NCI-H526 treated with DMSO at 0.1 percent for 48 hours (cell line): Measurements from ENCODE around the gene SMIM45.
A peak's percentile ranks its signal among the peaks of the same experiment; 100 is the strongest.

Source experiments
- DNase-seq: peaks from one replicate; lab custom pipeline; 2025; lab: John Stamatoyannopoulos, UW

SMIM45 gene

GRCh38 chr22:41951898-41952474 lies at the start of gene SMIM45:
Gene SMIM45 (plus strand): TSS chr22:41952150.
- no peak for DNase-seq

GRCh38 chr22:41902932-41903421 lies 49.0 kb upstream of the SMIM45 start:
- DNase-seq: no peak

- DNase-seq: no peak
Observed at GRCh38 chr22:41904450-41905410, 47.2 kb upstream of the SMIM45 start.

- DNase-seq: no peak
Observed at GRCh38 chr22:41905411-41906202, 46.3 kb upstream of the SMIM45 start.

GRCh38 chr22:41906822-41907221 lies 45.1 kb upstream of the SMIM45 start:
- no peak for DNase-seq

- no peak for DNase-seq
Observed at GRCh38 chr22:41907436-41908401, 44.2 kb upstream of the SMIM45 start.

- DNase-seq: no peak
Observed at GRCh38 chr22:41908411-41909309, 43.3 kb upstream of the SMIM45 start.

GRCh38 chr22:41909310-41910049 lies 42.5 kb upstream of the SMIM45 start:
- peak; percentile 8 for DNase-seq

- no peak for DNase-seq
Observed at GRCh38 chr22:41910050-41911000, 41.6 kb upstream of the SMIM45 start.

- DNase-seq: no peak
Observed at GRCh38 chr22:41911001-41911611, 40.8 kb upstream of the SMIM45 start.

- DNase-seq: no peak
Observed at GRCh38 chr22:41912338-41913039, 39.5 kb upstream of the SMIM45 start.

- no peak for DNase-seq
Observed at GRCh38 chr22:41913040-41913719, 38.8 kb upstream of the SMIM45 start.

- DNase-seq: no peak
Observed at GRCh38 chr22:41913842-41914534, 38.0 kb upstream of the SMIM45 start.

- no peak for DNase-seq
Observed at GRCh38 chr22:41914611-41915034, 37.3 kb upstream of the SMIM45 start.

GRCh38 chr22:41915035-41915785 lies 36.7 kb upstream of the SMIM45 start, which contains the start of gene SHISA8:
Gene SHISA8 (minus strand): TSS chr22:41915074. CDS start chr22:41914667, 407 bp downstream.
- DNase-seq: no peak
